Activated T-helper 1 cell treated with anti-CD3 and anti-CD28 coated beads, Interleukin-12 subunit alpha, Interleukin-12 subunit beta, Interleukin-2, Interleukin-4 antibody, amounts not matched to agents 30 ng/mL and 10 ng/mL and 1 ng/mL, durations not matched to agents 14 hours and 24 hours and 36 hours (primary cell): ENCODE measurements around the gene AMTN. TPM values are rescaled to one million over a fixed set of nuclear protein-coding genes. Genes with fewer than 3 reads are reported as not detected.
A peak's percentile ranks its signal among the peaks of the same experiment; 100 is the strongest.
"Not testable (repeated sequence)": the region's sequence is repeated elsewhere in the genome, so short reads cannot be mapped to it uniquely, and the experiment has no call there.

Experiments used
- DNase-seq: peaks from one replicate; pipeline ENCODE4 v3.0.0; 2021; ENCODE audit warnings: low spot score
- H3K27ac Mint-ChIP-seq: one replicate; pipeline ENCODE4 v1.8.0; 2021; ENCODE audit warnings: mild to moderate bottlenecking, mixed read lengths
- H3K27me3 Mint-ChIP-seq: one replicate; pipeline ENCODE4 v1.8.0; 2022; ENCODE audit warnings: mild to moderate bottlenecking, moderate library complexity, mixed read lengths; ENCODE audit not compliant: insufficient read depth
- H3K36me3 Mint-ChIP-seq: one replicate; pipeline ENCODE4 v1.8.0; 2021; ENCODE audit warnings: low read depth, mixed read lengths
- H3K4me1 Mint-ChIP-seq: one replicate; pipeline ENCODE4 v1.8.0; 2021; ENCODE audit warnings: low read depth, mixed read lengths
- H3K4me3 Mint-ChIP-seq: one replicate; pipeline ENCODE4 v1.8.0; 2021; ENCODE audit warnings: mild to moderate bottlenecking, moderate library complexity, mixed read lengths
- H3K9me3 Mint-ChIP-seq: one replicate; pipeline ENCODE4 v1.8.0; 2021; ENCODE audit warnings: mixed read lengths
- intact Hi-C: fragments of 100-400 bp; cut with micrococcal nuclease; formaldehyde crosslinking; loops from one replicate; pipeline ENCODE4 v1.15.1; 2024
- total RNA-seq: library from RNA; stranded (reverse); gene quantifications from 2 replicates; pipeline ENCODE4 v1.2.3, GENCODE V29; 2022

The AMTN gene
- total RNA-seq, result not detected in 2 replicates

- Mint-ChIP-seq H3K27ac (no peak within 1 kb of the TSS), H3K9me3 (no peaks in the 10 kb centered on the region), H3K4me1 (no peaks in the 10 kb centered on the region), H3K36me3 (no peaks in the 10 kb centered on the region), H3K27me3 (no peaks in the 10 kb centered on the region), H3K4me3 (no peak within 1 kb of the TSS)
- no peak for DNase-seq
- intact Hi-C loops, result no loop called here
Measured at GRCh38 chr4:70518269-70518668, at the start of gene AMTN. Gene AMTN, plus strand, starts transcription at chr4:70518569. Its CDS starts 209 bp downstream, at chr4:70518778.

GRCh38 chr4:70471897-70472296 lies 46.5 kb upstream of the AMTN start, which contains the start of gene MUC7:
Gene MUC7, plus strand, starts transcription at chr4:70472197. Its CDS starts 1,825 bp downstream, at chr4:70474022.
- H3K36me3 Mint-ChIP-seq, result no peaks in the 10 kb centered on the region
- no peak within 1 kb of the TSS for H3K4me3 Mint-ChIP-seq
- H3K4me1 Mint-ChIP-seq, result no peaks in the 10 kb centered on the region
- H3K27me3 Mint-ChIP-seq, result no peaks in the 10 kb centered on the region
- H3K9me3 Mint-ChIP-seq, result no peaks in the 10 kb centered on the region
- no peak for DNase-seq
- intact Hi-C loops, result no loop called here
- no peak within 1 kb of the TSS for H3K27ac Mint-ChIP-seq

GRCh38 chr4:70473679-70474078 lies 44.7 kb upstream of the AMTN start:
- Mint-ChIP-seq H3K9me3 (no peaks in the 10 kb centered on the region), H3K4me1 (no peaks in the 10 kb centered on the region), H3K27me3 (peaks cover 1% of the 10 kb centered on the region), H3K27ac (no peak overlapping the region), H3K36me3 (no peaks in the 10 kb centered on the region), H3K4me3 (no peak overlapping the region)
- intact Hi-C loops, result no loop called here
- no peak for DNase-seq

- Mint-ChIP-seq H3K27ac (no peak overlapping the region), H3K9me3 (no peaks in the 10 kb centered on the region), H3K4me1 (no peaks in the 10 kb centered on the region), H3K36me3 (no peaks in the 10 kb centered on the region), H3K4me3 (no peak overlapping the region), H3K27me3 (peaks cover 5% of the 10 kb centered on the region)
- intact Hi-C loops, result no loop called here
- DNase-seq, result no peak
Measured at GRCh38 chr4:70488748-70489147, 29.6 kb upstream of the AMTN start.

- H3K27ac Mint-ChIP-seq, result no peak overlapping the region
- H3K27me3 Mint-ChIP-seq, result no peaks in the 10 kb centered on the region
- H3K36me3 Mint-ChIP-seq, result no peaks in the 10 kb centered on the region
- no peaks in the 10 kb centered on the region for H3K4me1 Mint-ChIP-seq
- H3K9me3 Mint-ChIP-seq, result no peaks in the 10 kb centered on the region
- no peak for DNase-seq
- no peak overlapping the region for H3K4me3 Mint-ChIP-seq
- intact Hi-C loops, result no loop called here
Measured at GRCh38 chr4:70496231-70496630, 22.1 kb upstream of the AMTN start.

- not testable (repeated sequence) for H3K27me3 Mint-ChIP-seq, H3K36me3 Mint-ChIP-seq, H3K9me3 Mint-ChIP-seq, H3K27ac Mint-ChIP-seq, H3K4me3 Mint-ChIP-seq, DNase-seq, H3K4me1 Mint-ChIP-seq
- intact Hi-C loops, result loop anchor here (10.0 kb wide), 1 partner anchor 307 kb away; the partner anchor contains the start of gene ODAM
Measured at GRCh38 chr4:70501838-70502237, 16.5 kb upstream of the AMTN start.

GRCh38 chr4:70504733-70505132 lies 13.6 kb upstream of the AMTN start:
- intact Hi-C loops, result loop anchor here (1.0 to 10.0 kb wide), 3 partner anchors 310 to 1186 kb away; partner anchors contain the start of gene ODAM
- H3K36me3 Mint-ChIP-seq, result no peaks in the 10 kb centered on the region
- H3K4me1 Mint-ChIP-seq, result no peaks in the 10 kb centered on the region
- no peak overlapping the region for H3K4me3 Mint-ChIP-seq
- no peak for DNase-seq
- no peaks in the 10 kb centered on the region for H3K9me3 Mint-ChIP-seq
- H3K27ac Mint-ChIP-seq, result no peak overlapping the region
- no peaks in the 10 kb centered on the region for H3K27me3 Mint-ChIP-seq

GRCh38 chr4:70505151-70505748 lies 13.1 kb upstream of the AMTN start:
- Mint-ChIP-seq H3K36me3 (no peaks in the 10 kb centered on the region), H3K27ac (no peak overlapping the region), H3K4me3 (no peak overlapping the region), H3K4me1 (no peaks in the 10 kb centered on the region), H3K27me3 (no peaks in the 10 kb centered on the region), H3K9me3 (no peaks in the 10 kb centered on the region)
- peak; percentile 43 for DNase-seq
- intact Hi-C loops, result loop anchor here (1.0 to 10.0 kb wide), 3 partner anchors 310 to 1186 kb away; partner anchors contain the start of gene ODAM

- no peaks in the 10 kb centered on the region for H3K27me3 Mint-ChIP-seq
- no peak overlapping the region for H3K4me3 Mint-ChIP-seq
- H3K36me3 Mint-ChIP-seq, result no peaks in the 10 kb centered on the region
- H3K9me3 Mint-ChIP-seq, result no peaks in the 10 kb centered on the region
- H3K4me1 Mint-ChIP-seq, result no peaks in the 10 kb centered on the region
- no peak overlapping the region for H3K27ac Mint-ChIP-seq
- intact Hi-C loops, result loop anchor here (10.0 kb wide), 1 partner anchor 314 kb away; the partner anchor contains the start of gene ODAM
- DNase-seq, result no peak
Measured at GRCh38 chr4:70508801-70509200, 9.6 kb upstream of the AMTN start.

- H3K36me3 Mint-ChIP-seq, result no peaks in the 10 kb centered on the region
- no peaks in the 10 kb centered on the region for H3K4me1 Mint-ChIP-seq
- H3K27me3 Mint-ChIP-seq, result no peaks in the 10 kb centered on the region
- intact Hi-C loops, result no loop called here
- no peaks in the 10 kb centered on the region for H3K9me3 Mint-ChIP-seq
- H3K27ac Mint-ChIP-seq, result no peak overlapping the region
- H3K4me3 Mint-ChIP-seq, result no peak overlapping the region
- no peak for DNase-seq
Measured at GRCh38 chr4:70511365-70511764, 7.0 kb upstream of the AMTN start.

GRCh38 chr4:70515367-70516250 lies 2.8 kb upstream of the AMTN start:
- Mint-ChIP-seq H3K4me3 (no peak overlapping the region), H3K27me3 (no peaks in the 10 kb centered on the region), H3K9me3 (no peaks in the 10 kb centered on the region), H3K27ac (no peak overlapping the region), H3K4me1 (no peaks in the 10 kb centered on the region), H3K36me3 (no peaks in the 10 kb centered on the region)
- intact Hi-C loops, result no loop called here
- no peak for DNase-seq

- DNase-seq, result no peak
- Mint-ChIP-seq H3K27ac (no peak overlapping the region), H3K27me3 (no peaks in the 10 kb centered on the region), H3K4me1 (no peaks in the 10 kb centered on the region), H3K4me3 (no peak overlapping the region), H3K36me3 (no peaks in the 10 kb centered on the region), H3K9me3 (no peaks in the 10 kb centered on the region)
- intact Hi-C loops, result no loop called here
Measured at GRCh38 chr4:70518716-70519115, 347 bp downstream of the AMTN start.

- Mint-ChIP-seq H3K36me3 (no peaks in the 10 kb centered on the region), H3K27me3 (peaks cover 2% of the 10 kb centered on the region), H3K4me1 (no peaks in the 10 kb centered on the region), H3K9me3 (no peaks in the 10 kb centered on the region), H3K27ac (no peak overlapping the region), H3K4me3 (no peak overlapping the region)
- DNase-seq, result no peak
- intact Hi-C loops, result no loop called here
Measured at GRCh38 chr4:70522626-70523025, 4.3 kb downstream of the AMTN start.
